Stimulated activated CD8-positive, alpha-beta memory T cell treated with anti-CD3 and anti-CD28 coated beads, Interleukin-7, amount 100 ng/mL, for 24 hours (primary cell): ENCODE data around the gene IPCEF1.
"Not testable (repeated sequence)": the region's sequence is repeated elsewhere in the genome, so short reads cannot be mapped to it uniquely, and the experiment has no call there.

Source experiments
- DNase-seq: peaks from one replicate; pipeline ENCODE4 v3.0.0-alpha.2; 2020; ENCODE audit warnings: low read depth

The IPCEF1 gene

DNA sequence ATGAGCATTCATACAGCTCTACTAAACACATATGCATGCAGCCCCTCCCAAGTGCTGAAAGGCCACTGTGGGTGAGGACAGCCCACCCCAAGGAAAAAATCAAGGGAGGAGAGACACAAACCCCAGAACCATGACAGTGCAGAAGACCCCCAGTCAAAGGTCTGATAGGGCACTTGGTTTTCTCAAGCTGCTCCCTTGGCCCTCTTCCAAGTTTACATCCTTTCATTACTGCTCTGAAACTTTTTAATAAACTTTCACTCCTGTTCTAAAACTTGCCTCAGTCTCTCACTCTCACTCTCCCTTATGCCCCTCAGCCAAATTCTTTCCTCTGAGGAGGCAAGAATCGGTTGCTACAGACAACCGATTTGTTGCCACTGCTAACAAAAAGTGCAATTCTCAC, 24.9 kb downstream of the IPCEF1 start:
- DNase-seq: no peak

DNA sequence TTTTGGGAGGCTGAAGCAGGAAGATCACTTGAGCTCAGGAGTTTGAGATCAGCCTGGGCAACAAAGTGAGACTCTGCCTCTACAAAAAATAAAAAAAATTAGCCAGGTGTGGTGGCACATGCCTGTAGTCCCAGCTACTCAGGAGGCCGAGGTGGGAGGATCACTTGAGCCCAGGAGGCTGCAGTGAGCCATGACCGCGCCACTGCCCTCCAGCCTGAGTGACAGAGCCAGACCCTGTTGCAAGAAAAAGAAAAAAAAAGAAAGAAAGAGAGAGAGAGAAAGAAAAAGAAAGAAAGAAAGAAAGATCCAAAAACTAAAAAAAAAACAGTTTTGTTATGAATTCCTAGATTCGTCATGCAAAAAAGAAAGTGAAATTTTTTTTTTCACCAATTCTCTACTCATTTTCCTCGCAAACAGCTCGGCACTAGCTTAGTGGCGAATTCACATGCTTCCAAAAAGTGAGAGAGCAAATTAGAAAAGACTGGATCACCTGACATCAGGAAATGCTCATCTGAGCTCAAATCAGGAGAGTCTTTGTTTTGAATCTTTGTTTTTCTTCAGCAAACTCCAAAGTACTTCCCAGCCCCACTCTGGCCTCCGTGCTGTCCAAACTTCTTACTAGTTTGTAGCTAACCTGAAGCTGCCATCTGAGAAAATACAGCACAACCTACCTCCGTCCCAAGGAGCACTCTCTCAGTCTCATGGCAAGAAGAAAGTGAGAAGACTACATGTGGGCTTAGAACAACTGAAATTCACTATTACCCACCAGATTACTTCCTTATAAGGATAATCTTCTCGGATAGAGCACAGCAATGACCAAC, 27.0 kb downstream of the IPCEF1 start:
- DNase-seq: no peak

DNA sequence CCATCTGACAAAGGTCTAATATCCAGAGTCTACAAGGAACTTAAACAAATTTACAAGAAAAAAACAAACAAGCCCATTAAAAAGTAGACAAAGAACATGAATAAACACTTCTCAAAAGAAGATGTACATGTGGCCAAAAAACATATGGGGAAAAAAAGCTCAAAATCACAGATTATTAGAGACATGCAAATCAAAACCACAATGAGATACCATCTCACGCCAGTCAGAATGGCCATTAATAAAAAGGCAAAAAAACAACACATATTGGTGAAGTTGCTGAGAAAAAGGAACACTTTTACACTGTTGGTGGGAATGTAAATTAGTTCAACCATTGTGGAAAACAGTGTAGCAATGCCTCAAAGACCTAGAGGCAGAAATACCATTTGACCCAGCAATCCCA, 29.3 kb downstream of the IPCEF1 start:
- DNase-seq: not testable (repeated sequence)

DNA sequence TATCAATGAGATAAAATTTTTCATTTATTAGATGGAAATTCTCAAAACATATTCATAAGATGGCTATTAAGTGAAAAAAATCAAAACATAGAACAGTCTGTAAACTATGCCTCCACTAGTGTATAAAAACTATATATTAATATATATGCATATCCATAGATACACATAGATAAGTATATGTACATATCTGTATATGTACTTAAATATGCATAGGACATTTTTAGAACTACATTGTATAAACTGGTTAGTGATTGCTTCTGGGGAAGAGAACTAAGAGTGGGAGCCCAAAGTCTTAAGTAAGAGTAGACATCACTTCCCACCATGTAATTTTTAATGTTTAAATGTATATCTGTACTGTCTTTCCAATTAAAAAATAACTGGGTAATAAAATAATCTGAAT, 31.5 kb downstream of the IPCEF1 start:
- no peak for DNase-seq

DNA sequence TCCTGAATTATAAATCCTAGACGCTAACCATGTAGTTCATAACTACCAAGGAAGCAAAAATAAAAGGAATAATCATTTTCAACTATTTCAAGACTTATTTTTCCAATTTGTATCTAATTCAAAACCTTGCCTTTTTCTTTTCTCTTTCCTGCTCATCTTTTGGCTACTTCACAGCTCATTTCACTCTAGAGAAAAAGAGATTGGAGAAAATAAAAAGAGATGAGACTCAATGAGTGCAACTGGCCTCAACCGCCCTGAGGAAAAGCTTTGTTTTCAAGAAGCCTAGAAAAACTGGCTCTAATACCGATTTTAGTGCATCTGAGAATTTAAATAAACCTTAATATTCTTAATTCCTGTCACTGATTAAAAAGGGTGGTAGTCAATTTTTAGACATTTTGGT, 36.4 kb downstream of the IPCEF1 start:
- DNase-seq: no peak

DNA sequence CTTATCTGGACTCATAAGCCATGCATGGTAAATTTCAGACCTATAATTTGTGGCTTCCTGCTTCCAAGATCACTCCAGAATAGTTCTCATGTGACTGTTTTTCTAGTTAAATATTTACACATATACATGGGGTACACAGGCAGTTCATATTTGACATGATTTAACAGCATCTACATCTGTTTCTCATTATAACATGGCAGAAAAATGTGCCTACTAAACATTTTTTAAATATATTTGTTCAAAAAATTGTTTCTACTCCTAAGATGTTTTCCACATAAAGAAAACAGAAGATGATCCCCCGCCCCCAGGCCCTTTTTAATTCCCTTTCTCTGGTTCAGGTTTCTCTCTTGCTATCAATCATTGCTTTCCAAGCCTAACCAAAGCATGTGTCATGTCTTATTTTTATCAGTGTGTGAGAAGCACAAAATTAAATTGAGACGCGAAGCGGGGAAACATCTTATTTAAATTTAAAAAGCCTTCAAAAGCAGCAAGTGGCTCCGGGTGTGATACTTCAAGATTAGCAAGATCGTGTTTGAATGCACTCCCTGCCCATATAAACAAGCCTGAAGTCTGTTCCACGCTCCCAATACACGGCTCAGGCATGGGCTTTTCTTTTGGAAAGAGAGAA, 37.3 kb downstream of the IPCEF1 start:
- DNase-seq: no peak

DNA sequence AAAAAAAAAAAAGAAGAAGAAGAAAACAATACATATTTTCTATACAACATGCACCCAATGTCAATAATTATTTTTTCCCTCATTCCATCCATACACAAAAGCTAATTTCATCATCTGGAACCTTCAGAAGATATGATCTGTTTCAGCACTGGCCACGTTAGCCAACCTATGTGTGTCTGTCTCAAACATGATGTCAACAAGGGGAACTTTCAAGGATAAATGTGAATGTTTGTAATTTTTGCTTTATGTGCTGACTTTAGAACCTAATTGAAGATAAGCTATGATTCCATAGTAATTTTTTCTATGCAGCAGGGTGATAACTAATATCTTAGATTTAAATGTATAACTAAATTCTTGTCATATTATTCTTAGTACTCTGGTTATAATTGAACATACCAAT, 37.9 kb downstream of the IPCEF1 start:
- DNase-seq: no peak

DNA sequence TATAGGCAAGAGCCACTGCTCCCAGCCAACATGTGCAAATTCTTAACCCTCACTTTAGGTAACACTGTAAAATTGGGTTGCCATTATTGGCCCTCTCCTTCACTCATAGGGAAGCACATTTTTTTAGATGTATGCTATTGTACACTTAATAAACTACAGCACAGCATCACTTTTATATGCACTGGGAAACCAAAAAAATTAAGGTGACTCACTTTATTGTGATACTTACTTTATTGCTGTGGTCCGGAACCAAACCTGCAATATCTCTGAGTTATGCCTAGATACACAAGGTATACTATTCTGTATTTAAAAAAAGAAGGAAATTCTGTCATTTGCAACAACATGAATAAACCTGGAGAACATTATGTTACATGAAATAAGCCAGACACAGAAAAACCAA, 40.5 kb downstream of the IPCEF1 start:
- no peak for DNase-seq

DNA sequence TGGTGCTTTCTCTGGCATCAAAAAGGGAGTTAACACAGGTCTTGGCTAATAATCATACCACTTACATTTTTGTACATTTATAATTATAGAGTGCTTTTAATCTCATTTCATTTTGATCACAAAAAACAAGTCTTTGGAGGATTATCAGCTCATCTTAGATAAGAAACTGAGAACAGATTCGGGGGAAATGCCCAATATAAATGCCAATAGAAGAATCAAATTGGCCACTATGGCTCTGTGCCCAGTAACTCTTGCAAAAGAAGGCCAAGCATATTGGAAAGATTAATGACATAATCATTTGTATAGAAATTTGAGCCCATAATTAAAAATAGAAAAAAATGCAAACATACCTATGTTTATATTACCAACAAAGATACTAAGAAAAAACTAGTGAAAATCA, 42.5 kb downstream of the IPCEF1 start:
- no peak for DNase-seq

DNA sequence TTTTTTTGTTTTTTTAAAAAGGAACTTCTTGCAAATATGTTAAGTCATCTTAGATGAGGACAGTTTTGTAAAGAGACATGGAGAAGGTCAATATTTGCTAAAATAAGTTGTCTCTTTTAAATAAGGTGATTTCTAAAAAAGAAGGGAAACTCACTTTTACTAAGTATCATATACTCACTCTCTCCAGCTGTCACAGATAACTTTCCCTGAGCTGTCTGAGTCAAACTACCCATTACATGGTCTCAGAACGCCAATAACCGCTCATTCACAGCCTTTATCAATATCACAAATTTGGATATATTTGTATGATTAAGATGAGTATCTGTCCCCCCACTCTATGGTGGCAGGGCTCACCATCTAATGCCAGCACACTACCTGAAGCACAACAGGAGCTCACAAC, 47.6 kb downstream of the IPCEF1 start:
- no peak for DNase-seq

DNA sequence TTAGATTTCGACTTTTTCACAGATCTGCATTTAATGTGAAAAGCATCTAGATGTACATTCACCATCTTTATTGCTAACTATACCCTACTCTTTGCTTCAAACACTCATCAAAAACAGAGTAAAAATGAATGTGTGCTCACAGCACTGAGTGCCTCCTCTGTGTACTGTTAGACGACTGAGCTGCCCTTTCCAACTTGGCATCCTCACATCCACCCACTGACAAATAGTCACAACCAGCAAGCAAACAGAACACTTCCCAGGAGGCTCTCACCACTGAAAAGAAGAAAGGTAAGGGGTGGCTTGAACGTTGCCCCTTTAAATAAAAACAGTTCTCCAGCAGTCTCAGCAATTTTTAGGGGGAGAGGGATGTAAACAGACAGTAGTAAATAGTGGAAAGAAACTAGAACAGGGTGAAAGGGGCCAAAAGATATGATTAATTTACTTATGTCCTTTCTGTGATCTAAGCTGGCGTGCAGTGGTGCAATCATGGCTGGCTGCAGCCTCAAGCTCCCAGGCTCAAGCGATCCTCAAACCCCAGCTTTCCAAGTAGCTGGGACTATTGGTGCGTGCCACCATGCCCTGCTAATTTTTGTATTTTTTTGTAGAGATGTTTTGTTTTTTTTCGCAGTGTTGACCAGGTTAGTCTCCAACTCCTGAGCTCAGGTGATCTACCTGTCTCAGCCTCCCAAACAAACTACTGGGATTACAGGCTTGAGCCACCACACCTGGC, 48.7 kb downstream of the IPCEF1 start:
- no peak for DNase-seq

DNA sequence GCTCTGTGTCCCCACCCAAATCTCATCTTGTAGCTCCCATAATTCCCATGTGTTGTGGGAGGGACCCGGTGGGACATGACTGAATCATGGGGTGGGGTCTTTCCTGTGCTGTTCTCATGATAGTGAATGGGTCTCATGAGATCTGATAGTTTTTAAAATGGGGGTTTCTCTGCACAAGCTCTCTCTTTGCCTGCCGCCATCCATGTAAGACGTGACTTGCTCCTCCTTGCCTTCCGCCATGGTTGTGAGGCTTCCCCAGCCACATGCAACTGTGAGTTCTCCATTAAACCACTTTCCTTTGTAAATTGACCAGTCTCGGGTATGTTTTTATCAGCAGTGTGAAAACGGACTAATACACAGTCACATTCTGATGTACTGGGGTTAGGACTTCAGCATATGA, 49.5 kb downstream of the IPCEF1 start:
- not testable (repeated sequence) for DNase-seq

DNA sequence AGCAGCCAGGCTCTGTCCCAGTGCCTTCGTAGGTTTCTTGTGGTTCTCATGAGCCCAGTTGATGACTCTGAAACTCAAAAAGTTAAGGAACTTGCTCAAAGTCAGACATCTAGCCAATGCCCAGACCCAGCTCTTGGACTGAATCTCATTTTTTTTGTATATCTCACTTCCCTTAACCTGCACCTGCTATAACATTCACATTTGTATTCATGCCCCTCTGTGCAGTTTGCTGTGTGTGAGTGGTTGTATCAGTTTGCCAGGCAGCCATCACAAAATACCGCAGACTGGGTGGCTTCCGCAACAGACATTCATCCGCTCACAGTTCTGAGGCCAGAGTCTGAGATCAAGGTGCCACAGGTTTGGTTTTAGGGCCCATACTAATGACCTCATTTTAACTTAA, 49.9 kb downstream of the IPCEF1 start:
- no peak for DNase-seq

DNA sequence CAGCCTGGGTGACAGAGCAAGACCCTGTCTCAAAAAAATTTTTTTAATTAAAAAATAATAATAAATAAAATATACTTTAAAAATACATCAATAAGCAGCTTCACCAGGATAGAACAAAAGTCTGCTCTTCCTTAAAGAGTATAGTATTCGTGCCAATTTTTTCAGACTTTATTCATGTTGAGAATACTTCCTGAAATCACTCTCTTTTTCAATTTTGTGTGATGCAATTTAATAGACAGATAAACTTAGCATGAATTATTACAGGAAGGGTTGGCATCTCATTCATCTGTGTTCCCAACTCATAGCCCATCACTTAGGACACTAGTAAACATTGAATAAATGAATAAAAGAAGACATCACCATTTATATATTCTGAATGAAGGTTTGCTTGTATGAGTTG, 52.4 kb downstream of the IPCEF1 start:
- DNase-seq: no peak

DNA sequence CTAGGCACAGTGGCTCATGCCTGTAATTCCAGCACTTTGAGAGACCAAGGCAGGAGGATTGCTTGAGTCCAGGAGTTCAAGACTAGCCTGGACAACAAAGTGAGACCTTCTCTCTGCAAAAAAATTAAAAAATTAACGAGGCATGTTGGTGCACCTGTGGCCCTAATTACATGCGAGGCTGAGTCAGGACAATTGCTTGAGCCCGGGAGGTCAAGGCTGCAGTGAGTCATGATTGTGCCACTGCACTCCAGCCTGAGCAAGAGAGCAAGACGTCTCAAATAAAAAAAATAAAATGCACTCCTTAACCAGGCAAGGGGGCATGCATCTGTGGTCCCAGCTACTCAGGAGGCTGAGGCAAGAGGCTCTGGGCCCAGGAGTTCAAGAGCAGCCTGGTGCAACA, 53.0 kb downstream of the IPCEF1 start:
- DNase-seq: not testable (repeated sequence)

DNA sequence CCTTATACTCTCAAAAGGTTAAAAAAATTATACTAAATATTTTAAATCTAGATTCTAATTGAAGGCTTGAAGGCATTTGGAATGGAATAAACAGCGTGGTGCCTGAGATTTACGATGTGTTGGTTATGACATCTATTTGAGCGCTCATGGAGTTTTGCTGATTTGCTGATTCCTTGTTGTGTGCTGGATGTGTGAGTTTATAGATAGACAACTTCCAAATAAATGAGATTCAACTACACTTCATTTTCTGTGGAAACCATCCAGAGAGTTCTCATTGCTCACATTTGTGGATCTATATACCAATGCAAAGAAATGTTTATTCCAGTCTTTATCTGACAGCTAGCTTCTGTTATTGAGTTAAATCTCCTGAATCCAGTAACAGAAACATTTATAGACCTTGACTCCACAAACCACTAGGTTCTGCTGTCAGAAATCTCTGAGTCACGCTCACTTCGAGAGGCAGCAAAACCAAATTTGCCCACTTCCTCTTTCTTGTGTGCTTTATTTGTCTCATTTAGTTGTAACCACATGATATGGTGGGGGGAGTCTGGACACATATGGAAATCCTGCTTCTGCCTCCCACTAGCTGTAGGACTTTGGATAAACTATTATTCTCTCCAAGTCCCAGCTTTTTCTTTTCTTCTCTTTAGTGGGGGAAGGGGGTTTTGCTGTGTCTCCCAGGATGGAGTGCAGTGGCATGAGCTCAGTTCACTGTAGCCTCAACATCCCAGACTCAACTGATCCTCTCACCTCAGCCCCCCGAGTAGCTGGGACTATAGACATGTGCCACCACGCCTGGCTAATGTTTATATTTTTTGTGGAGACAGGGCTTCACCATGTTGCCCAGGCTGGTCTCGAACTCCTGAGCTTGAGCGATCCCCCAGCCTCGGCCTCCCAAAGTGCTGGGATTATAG, 54.5 kb downstream of the IPCEF1 start:
- DNase-seq: no peak

DNA sequence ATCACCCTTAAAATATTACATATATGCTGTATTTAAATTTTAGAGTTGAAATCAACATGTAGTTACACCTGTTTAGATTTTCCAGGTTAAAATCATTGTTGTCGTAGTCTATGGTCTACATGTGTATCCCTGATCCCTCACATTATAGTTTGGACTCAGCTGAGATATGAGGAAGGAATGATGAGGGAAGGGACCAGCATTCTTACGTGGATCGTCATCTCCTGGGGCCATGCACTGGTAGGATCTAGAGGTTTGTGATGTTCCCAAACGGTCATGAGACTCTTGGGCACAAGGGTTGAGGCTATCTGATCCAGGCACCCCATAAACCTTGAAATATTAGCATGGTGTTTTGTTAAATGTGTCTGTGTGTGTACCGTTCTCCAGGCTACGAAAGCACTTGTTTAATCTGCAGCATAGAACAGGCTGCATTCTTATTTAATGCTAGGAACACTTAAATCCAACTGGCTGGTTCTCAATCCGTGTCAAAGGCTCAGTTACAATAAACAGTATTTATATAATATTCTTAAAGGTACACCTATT, 55.4 kb downstream of the IPCEF1 start:
- DNase-seq: no peak

DNA sequence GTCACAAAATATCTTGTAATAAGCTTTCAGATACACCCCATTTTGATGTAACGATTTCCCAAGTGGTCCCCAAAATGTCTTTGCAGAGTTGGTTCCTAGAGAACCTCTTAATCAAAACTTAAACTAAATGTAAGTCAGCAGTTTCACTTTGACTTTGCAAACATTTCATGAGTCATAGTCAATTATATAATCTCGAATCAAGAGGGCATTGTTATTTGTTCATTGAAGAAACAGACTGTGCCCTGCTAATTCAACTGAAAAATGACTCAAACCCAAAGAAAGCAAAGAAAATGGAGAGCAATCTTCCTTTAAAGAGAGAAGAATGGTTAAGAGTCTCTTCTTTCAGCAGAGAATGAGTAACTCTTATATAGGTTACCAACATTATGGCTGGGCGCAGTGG, 58.3 kb downstream of the IPCEF1 start:
- DNase-seq: no peak

DNA sequence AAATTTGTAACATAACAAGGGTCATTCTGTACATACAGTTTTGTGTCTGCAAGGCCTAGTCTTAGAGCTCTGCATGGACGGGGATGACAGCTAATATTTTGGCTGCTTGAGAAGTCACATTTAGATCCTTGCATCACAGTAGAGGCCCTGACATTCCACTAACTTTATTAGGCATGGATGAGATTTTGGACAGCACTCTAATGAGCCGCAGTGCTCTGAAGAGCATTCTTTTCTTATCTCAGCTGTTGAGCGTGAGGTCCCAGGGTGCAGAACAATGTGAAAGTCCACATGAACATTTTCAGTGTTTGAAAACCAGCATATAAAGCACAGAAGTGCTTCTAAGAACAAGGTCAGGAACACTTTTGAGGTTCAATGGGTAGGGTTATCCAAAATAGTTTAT, 58.9 kb downstream of the IPCEF1 start:
- no peak for DNase-seq

DNA sequence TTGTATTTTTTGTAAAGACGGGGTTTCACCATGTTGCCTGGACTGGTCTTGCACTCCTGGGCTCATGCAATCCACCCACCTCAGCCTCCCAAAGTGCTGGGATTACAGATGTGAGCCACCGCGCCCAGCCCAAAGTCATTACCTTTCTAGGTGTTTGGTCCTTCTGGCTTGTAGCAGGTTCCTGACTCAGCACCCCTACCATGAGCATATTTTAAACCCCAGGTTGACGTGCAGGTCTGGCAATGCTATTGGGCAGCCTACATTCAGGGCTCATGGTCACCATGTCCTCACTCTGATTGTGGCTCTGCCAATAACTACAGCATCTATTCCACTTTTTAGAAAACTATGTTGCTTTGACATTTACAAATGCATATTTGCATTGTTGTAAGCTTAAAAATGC, 59.4 kb downstream of the IPCEF1 start:
- no peak for DNase-seq

DNA sequence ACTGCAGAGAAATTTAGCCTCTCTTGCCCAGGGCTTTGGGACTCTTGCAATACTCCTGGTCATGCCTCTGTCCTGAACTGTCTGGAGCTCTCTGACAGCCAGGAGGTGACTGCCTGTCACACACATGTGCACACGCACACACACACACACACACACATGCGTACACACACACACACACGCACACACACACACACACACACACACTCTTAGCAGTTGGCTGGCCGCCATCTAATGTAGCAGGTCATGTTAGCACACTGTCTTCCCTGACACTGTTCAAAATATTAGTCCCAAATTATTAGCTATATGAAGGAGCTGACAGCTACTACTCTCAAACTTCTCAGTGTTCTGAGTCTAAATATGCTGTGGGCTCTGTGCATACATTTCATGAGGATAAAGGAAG, 60.9 kb downstream of the IPCEF1 start:
- no peak for DNase-seq
